GM19035 (cell line): ENCODE data around the gene RTKN2.
"Not testable (repeated sequence)": the region's sequence is repeated elsewhere in the genome, so short reads cannot be mapped to it uniquely, and the experiment has no call there.

ENCODE experiments used
- ATAC-seq: cut with Tn5 transposase; IDR thresholded peaks from one replicate; pipeline ENCODE4 v1.9.1; 2021; ENCODE audit not compliant: unreplicated experiment

Gene RTKN2

GRCh38 chr10:62261666-62262065, 7.0 kb downstream of the RTKN2 start:
- ATAC-seq = no peak

DNA sequence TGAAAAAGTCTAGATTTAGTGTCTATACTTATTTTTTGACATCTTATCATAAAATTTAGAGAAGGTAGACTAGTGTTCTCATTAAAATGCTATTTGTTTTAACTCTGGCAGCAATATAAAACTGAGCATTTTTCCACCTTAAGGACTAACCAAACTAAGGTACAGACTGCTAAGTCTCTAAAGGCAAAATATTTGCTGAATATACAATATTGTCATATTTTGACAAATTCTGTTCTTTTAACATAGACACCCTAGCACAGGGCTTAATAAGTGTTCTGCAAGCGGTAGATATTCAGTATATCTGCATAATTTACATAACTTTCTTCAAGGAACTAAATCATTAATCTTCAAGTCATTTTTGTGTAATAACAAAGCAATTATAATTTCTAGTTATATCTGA, 8.6 kb downstream of the RTKN2 start:
- no peak for ATAC-seq

DNA sequence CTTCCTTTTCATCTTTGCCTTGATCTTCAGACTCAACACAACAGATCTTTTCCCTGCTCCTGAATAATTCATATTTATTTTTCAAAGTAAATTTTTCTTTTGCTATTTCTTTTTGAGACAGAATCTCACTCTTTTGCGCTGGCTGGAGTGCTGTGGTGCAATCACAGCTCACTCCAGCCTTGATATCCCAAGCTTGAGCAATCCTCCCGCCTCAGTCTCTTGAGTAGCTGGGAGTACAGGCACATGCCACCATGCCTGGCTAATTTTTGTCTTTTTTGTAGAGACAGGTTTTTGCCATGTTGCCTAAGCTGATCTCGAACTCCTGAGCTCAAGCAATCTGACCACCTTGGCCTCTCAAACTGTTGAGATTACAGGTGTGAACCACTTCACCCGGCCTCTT, 9.2 kb downstream of the RTKN2 start:
- ATAC-seq = no peak

DNA sequence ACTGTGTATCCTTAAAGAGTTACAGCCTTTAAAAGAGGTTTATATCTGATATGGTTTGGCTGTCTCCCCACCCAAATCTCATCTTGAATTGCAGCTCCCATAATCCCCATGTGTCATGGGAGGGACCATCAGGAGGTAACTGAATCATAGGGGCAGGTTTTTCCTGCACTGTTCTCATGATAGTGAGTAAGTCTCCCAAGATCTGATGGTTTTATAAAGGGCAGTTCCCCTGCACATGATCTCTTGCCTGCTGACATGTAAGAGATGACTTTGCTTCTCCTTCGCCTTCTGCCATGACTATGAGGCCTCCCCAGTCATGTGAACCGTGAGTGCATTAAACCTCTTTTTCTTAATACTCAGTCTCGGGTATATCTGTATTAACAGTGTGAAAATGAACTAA, 9.7 kb downstream of the RTKN2 start:
- no peak for ATAC-seq

- ATAC-seq = no peak
Observed at GRCh38 chr10:62253704-62254103, 14.9 kb downstream of the RTKN2 start.

DNA sequence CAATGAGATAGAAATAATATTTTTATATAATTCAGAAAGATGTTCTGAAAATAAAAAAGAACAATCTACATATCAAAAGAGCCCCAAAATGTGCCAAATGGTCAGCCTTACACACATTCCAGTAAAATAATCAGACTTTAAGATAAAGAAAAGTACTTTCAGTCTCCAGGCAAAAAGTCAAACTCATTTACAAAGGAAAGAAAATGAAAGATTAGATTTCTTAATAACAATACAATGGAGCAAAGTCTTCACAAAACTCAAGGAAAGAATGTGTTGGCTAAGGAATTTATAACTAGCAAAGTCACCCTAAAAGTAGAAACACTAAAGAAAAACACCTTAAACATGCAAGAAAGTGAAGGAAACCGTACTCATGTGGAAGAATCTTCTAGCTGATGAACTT, 16.6 kb downstream of the RTKN2 start:
- ATAC-seq = no peak

DNA sequence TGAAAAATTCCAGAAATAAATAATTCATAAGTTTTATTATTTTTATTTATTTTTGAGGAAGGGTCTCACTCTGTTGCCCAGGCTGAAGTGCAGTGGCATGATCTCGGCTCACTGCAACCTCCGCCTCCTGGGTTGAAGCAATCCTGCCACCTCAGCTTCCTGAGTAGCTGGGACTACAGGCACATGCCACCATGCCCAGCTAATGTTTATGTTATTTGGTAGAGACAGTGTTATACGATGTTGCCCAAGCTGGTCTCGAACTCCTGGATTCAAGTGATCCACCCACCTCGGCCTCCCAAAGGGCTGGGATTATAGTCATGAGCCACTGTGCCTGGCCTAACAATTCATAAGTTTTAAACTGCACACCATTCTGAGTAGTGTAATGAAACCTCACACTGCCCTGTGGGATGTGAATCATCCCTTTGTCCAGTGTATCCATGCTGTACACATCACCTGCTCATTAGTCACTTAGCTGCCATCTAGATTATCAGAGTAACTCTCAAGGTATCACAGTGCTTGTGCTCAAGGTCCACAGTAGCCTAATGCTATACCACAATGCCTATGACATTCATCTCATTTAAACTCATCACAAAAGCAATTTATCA, 17.9 kb downstream of the RTKN2 start:
- ATAC-seq = no peak

DNA sequence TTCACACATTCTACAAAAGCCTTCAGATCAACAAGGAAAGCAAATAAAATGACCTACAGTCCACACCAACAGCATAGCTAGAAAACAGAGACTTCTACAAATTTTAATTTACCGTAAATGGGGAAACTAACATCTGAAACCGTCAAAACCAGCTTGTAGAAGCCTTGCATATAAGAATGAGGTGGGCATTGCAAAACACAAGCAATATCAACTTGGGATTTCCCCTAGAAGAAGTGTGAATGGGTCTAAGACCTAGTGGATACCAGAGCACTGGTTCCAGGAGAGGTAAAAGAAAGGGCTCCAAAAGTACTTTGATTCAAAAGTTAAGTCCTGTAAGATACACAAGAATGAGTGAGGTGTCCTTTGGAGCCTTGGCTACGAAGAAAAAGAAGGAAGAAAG, 18.7 kb downstream of the RTKN2 start:
- no peak for ATAC-seq

- ATAC-seq = no peak
Observed at GRCh38 chr10:62248465-62248864, 20.2 kb downstream of the RTKN2 start.

DNA sequence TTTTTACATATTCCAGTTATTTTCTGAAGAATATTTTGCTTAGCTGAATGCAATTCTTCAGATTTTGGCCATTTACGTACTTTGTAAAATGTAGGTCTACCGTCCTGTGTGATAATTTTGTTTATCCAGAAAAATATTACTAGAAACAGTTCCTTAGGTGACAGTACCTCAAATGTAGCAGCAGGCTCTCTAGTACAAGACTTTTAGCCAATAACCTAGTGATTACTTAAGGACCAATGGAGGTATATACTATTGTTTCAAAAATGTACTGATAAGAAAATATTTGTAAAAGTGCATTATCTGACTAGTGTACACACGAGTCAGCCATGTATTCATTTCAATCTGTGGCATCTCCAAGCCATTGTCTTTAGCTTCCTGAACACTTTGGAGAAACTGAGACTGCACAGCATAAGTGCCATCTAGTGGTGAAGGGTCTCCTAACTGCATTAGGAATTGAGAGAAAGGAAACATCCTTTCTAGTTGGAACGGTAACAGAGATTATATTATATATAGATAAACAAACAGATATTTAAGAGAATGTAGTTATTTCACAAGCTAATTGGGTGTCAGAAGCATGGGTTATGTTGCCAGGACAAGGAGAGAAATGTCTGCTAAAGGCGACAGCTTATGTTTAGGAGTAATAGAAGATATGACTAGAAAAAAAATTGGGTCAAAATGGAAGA, 23.7 kb downstream of the RTKN2 start:
- ATAC-seq = peak; percentile 60

- no peak for ATAC-seq
Observed at GRCh38 chr10:62244088-62244487, 24.6 kb downstream of the RTKN2 start.

DNA sequence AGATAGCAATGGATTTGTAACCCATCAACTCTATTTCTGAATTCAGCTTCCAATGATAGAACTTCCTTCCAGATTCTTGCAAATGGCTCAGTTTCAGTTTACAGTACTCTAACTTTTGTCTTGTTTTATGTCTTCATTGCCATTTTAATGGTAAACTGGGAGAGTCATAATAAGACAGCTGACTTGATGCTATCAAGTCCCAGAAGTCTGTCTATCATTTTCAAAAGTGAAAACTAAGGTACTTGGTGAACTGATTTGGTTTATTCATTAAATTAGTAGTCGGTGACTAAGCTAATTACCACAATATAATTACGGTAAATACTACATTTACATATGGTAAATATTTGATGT, 25.0 kb downstream of the RTKN2 start:
- ATAC-seq = peak; percentile 21

DNA sequence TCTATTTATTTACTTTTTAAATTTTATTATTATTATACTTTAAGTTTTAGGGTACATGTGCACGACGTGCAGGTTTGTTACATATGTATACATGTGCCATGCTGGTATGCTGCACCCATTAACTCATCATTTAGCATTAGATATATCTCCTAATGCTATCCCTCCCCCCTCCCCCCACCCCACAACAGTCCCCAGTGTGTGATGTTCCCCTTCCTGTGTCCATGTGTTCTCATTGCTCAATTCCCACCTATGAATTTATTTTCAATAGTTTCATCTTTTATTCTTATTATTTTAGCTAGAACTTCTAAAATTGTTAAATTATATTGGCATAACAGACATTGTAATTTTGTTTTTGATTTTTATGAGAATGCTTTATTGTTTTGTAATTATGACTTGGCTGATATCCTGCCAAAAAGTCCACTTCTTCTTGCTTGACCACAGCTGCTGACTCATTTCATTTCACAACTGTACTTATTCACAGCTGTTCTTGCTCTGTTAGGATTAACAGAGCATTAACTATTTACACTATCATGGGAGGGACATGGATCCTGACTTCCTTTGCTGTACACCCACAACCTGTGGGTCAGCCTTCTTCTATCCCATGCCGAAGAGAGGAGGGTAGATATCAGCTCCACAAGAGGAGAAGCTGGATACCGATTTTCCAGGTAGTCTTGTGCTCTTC, 25.5 kb downstream of the RTKN2 start:
- ATAC-seq = peak; percentile 77

- ATAC-seq = not testable (repeated sequence)
Observed at GRCh38 chr10:62241521-62241920, 27.1 kb downstream of the RTKN2 start.

DNA sequence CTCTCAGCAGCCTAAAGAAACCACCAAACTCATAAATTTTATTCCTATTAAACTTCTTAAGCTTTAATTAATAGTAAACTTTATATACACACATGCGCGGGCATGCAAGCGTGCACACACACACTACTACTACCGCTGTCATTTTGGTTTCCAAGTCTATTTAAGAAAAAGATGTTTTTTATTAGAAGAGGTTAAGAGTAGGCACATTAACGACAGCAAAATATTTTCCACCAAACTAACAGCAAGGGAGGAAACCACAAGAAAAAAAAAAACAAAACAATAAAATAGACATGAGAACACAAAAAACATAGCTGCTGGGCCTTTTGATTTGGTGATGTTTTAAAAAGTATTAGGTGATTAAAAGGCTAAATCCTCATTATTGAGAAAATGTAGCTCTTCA, 28.6 kb downstream of the RTKN2 start:
- no peak for ATAC-seq

- no peak for ATAC-seq
Observed at GRCh38 chr10:62238880-62239279, 29.8 kb downstream of the RTKN2 start.

DNA sequence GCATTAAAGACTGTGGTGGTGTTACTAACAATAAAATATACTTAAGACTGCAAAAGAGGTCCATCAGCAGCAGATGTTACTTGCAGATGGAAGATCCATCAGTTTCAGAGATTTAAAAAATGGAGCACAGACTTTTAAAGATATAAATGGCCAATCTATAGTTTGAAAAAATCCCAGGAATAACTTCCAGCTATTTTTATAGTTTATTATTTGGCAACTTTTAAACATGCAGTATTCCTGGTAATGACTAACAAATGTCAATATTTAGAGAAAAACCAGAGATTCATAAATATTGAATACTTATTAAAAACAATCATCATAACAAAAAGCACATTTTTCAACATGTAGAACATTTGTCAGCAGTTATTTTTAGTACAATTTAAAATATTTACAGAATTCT, 30.7 kb downstream of the RTKN2 start:
- no peak for ATAC-seq

DNA sequence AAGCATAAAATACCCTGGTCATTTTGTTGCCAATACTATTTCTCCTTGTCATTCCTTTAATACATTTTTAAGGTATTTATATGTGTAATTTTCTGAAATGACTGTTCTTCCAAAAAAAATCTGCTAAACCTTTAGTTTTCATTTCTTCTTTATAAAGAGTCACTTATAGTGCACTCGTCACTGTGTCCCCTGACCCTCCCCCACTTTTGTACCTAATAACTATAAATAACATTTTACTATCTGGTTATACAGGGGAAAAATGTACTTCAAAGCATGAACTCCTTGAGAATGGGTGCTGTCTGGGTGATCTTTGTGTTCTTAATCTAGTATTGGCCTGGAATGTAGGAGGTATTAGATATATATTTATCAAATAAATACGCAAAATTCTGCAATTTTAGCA, 31.1 kb downstream of the RTKN2 start:
- ATAC-seq = no peak

DNA sequence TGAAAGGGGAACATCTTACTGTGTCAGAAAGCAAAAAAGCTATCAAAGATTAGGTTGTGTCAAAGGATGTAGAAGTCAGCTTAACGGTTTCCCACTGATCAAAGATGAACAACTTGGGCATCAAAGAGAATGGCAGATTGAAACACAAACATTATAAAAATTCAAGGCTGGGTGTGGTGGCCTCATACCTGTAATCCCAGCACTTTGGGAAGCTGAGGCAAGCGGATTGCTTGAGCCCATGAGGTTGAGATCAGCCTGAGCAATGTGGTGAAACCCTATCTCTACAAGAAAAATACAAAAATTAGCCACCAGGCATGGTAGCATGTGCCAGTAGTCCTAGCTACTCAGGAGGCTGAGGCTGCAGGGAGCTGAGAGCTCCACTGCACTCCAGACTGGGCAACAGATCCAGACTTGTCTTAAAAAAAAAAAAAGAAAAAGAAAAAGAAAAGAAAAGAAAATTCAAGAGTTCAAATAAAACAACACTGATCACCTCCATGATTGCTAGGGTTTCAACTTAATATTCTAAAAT, 34.5 kb downstream of the RTKN2 start:
- no peak for ATAC-seq

DNA sequence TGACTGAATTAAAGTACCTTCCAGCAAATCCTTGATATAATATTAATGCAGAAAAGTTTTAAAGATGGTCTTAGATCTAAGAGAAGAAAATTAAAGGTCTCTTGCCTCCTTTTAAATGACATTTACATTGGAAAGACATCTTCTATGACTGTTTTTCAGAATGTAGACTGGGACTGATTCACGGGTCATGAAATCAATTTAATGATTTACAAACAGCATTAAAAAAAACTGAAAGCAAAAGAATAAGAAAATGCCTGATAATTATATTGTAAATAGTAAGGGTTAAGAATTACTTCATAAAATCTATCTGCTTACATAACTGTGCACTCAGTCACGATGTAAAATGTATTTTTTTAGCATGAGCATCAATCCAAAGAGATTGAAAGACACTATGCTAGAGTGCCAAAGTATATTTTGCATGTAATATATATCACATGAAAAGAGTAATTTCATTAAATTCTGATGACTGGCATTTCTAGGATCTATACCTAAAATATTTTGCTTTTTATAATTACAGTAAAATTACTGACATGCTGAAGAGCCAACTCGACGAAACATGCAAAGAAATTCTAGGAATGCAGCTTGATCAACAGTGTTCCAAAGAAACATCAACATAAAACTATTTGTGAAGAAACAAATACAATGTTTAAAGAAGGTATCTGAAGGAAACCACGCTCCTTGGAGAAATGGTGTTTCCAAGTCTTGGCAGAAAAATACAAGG, 35.1 kb downstream of the RTKN2 start:
- no peak for ATAC-seq

GRCh38 chr10:62231805-62232204, 36.8 kb downstream of the RTKN2 start:
- ATAC-seq = no peak

GRCh38 chr10:62231371-62231770, 37.3 kb downstream of the RTKN2 start:
- no peak for ATAC-seq
